A673 (cell line): Measurements from ENCODE around the gene NR5A2. TPM values are rescaled to one million over a fixed set of nuclear protein-coding genes. Genes with fewer than 3 reads are reported as not detected.

Experiments used
- BruUV-seq: library from RNA; stranded (reverse); fragments of 400-500 nt; replicated peaks from 2 replicates; lab custom pipeline; 2021; lab: Mats Ljungman, UMichigan
- CTCF ChIA-PET: fragments of 300-600 bp; sonication (Branson Sonifier 250); formaldehyde crosslinking; loops from one replicate; lab custom pipeline; 2022; ENCODE audit warnings: antibody characterized with exemption; lab: Charles Lee
- POLR2A ChIA-PET: fragments of 300-600 bp; sonication (Branson Sonifier 250); formaldehyde crosslinking; loops from one replicate; lab custom pipeline; 2022; ENCODE audit warnings: antibody characterized with exemption; ENCODE audit not compliant: low non-redundant PET; lab: Charles Lee
- DNase-seq: peaks from one replicate; pipeline ENCODE4 v3.0.0-alpha.2; 2015; ENCODE audit warnings: low spot score
- H3K27ac ChIP-seq: fragments of 200-600 bp; sonication (generic); 2 replicates; pipeline ENCODE4 v1.5.1; 2016; ENCODE audit warnings: mixed run types, low read depth, mild to moderate bottlenecking, mixed read lengths, antibody characterized with exemption, low read length; ENCODE audit not compliant: poor library complexity, severe bottlenecking
- H3K27me3 ChIP-seq: fragments of 200-600 bp; sonication (generic); replicated peaks from 2 replicates; pipeline ENCODE4 v1.6.1; 2017; ENCODE audit warnings: mixed run types, low read depth, mild to moderate bottlenecking, mixed read lengths, antibody characterized with exemption, low read length; ENCODE audit not compliant: insufficient read depth, poor library complexity
- H3K36me3 ChIP-seq: fragments of 200-600 bp; sonication (generic); 2 replicates; pipeline ENCODE4 v1.6.1; 2016; ENCODE audit warnings: mixed run types, mild to moderate bottlenecking, mixed read lengths, antibody characterized with exemption, low read length; ENCODE audit not compliant: insufficient read depth, poor library complexity, severe bottlenecking
- H3K4me1 ChIP-seq: fragments of 200-600 bp; sonication (generic); 2 replicates; pipeline ENCODE4 v1.6.1; 2017; ENCODE audit warnings: mixed run types, mild to moderate bottlenecking, mixed read lengths, antibody characterized with exemption, low read length; ENCODE audit not compliant: insufficient read depth, poor library complexity, severe bottlenecking
- H3K4me3 ChIP-seq: fragments of 200-600 bp; sonication (generic); 2 replicates; pipeline ENCODE4 v1.5.1; 2016; ENCODE audit warnings: low read depth, mixed run types, mild to moderate bottlenecking, mixed read lengths, low read length; ENCODE audit not compliant: poor library complexity, severe bottlenecking
- H3K9me3 ChIP-seq: fragments of 200-600 bp; sonication (generic); 2 replicates; pipeline ENCODE4 v1.6.1; 2016; ENCODE audit warnings: mixed run types, low read depth, mild to moderate bottlenecking, mixed read lengths, antibody characterized with exemption, low read length; ENCODE audit not compliant: poor library complexity, severe bottlenecking
- EZH2 ChIP-seq: fragments of 200-600 bp; sonication (generic); IDR thresholded peaks from 2 replicates; pipeline ENCODE4 v1.6.1; 2017; ENCODE audit warnings: borderline replicate concordance, low read depth, mild to moderate bottlenecking, mixed read lengths, antibody characterized with exemption, low read length; ENCODE audit not compliant: poor library complexity, severe bottlenecking
- intact Hi-C: fragments of 100-400 bp; cut with micrococcal nuclease; formaldehyde crosslinking; loops from one replicate; pipeline ENCODE4 v1.10.0; 2022; ENCODE audit not compliant: unreplicated experiment
- total RNA-seq: library from RNA; stranded (reverse); gene quantifications from 2 replicates; pipeline ENCODE4 v1.2.3, GENCODE V29; 2021
- TF ChIP-seq, protein P1 (sequence below): fragments of 300-800, 200-600 bp; sonication (generic); conservative IDR thresholded peaks from 2 replicates; pipeline ENCODE4 v1.5.1; 2017; ENCODE audit warnings: low read depth, mild to moderate bottlenecking, antibody characterized with exemption, low read length, moderate library complexity, mixed read lengths

Gene NR5A2
- total RNA-seq, 1 experiment from 2014 or later, result not detected

DNA sequence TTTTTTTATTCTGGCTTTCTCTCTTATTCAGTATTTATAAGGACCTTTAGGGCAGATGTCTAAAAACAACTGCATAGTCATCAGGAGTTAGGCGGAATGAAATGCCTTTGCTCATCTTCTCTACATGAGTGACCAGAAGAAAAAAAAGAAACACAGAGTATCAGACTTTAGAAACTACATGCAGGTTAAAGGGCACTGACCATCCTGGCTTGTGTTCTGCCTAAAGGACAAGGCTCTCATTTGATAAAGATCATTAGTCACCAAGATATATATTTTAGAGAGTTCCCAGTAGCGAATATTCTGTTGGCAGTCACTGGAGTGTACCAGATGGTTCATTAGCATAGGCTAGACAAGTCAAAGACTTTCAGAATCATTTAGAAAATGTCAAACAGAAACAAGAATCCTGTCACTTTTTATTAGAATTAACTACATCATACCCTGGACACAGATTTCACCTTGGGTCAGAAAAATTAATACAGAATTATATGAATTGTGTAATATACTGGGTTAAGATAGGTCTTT lies 145.6 kb downstream of the NR5A2 start:
- BruUV-seq, result no TSS peak
- DNase-seq, result no peak
- CTCF ChIA-PET, result no interaction called here
- Histone ChIP-seq H3K9me3 (no peaks in the 10 kb centered on the region), H3K27ac (no peak overlapping the region), H3K36me3 (no peaks in the 10 kb centered on the region), H3K4me3 (no peak overlapping the region), H3K4me1 (no peaks in the 10 kb centered on the region), H3K27me3 (no peaks in the 10 kb centered on the region)
- intact Hi-C loops, result no loop called here
- TF ChIP-seq, protein P1, sequence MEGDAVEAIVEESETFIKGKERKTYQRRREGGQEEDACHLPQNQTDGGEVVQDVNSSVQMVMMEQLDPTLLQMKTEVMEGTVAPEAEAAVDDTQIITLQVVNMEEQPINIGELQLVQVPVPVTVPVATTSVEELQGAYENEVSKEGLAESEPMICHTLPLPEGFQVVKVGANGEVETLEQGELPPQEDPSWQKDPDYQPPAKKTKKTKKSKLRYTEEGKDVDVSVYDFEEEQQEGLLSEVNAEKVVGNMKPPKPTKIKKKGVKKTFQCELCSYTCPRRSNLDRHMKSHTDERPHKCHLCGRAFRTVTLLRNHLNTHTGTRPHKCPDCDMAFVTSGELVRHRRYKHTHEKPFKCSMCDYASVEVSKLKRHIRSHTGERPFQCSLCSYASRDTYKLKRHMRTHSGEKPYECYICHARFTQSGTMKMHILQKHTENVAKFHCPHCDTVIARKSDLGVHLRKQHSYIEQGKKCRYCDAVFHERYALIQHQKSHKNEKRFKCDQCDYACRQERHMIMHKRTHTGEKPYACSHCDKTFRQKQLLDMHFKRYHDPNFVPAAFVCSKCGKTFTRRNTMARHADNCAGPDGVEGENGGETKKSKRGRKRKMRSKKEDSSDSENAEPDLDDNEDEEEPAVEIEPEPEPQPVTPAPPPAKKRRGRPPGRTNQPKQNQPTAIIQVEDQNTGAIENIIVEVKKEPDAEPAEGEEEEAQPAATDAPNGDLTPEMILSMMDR, result no peak
- TF ChIP-seq EZH2, result no peak
- POLR2A ChIA-PET, result no interaction called here

DNA sequence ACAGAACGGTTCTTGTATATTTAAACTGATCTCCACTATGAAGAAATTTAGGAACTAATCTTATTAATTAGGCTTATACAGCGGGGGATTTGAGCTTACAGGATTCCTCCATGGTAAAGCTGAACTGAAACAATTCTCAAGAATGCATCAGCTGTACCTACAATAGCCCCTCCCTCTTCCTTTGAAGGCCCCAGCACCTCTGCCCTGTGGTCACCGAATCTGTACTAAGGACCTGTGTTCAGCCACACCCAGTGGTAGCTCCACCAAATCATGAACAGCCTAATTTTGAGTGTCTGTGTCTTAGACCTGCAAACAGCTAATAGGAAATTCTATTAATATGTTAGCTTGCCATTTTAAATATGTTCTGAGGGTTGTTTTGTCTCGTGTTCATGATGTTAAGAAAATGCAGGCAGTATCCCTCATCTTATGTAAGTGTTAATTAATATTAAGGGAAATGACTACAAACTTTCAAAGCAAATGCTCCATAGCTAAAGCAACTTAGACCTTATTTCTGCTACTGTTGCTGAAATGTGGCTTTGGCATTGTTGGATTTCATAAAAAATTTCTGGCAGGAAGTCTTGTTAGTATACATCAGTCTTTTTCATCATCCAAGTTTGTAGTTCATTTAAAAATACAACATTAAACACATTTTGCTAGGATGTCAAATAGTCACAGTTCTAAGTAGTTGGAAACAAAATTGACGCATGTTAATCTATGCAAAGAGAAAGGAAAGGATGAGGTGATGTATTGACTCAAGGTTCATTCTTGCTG lies 147.2 kb downstream of the NR5A2 start:
- Histone ChIP-seq H3K27ac (no peak overlapping the region), H3K36me3 (no peaks in the 10 kb centered on the region), H3K4me1 (peaks cover 11% of the 10 kb centered on the region), H3K4me3 (no peak overlapping the region), H3K27me3 (no peaks in the 10 kb centered on the region), H3K9me3 (no peaks in the 10 kb centered on the region)
- POLR2A ChIA-PET, result no interaction called here
- intact Hi-C loops, result no loop called here
- no TSS peak for BruUV-seq
- DNase-seq, result no peak
- CTCF ChIA-PET, result no interaction called here
- TF ChIP-seq, protein P1, result no peak
- no peak for TF ChIP-seq EZH2

DNA sequence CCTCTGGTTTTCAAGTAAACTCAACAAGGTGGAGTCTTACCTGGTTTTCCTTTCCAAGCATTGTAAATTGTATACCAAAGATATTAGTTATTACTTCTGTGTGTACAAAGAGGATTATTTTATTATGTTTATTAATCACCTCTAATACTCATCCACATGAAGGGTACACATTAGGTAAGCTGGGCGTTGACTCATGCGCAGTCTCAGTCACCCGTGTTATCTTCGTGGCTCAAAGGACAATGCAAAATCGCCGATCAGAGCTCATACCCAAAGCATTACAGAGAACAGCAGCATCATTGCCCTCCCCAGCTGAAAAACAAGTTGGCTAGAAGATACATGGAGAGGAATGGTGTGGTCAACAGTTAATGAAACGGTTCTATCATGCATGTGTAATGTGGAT lies 148.7 kb downstream of the NR5A2 start:
- CTCF ChIA-PET, result no interaction called here
- no peaks in the 10 kb centered on the region for H3K36me3 ChIP-seq
- H3K27ac ChIP-seq, result no peak overlapping the region
- no peak for DNase-seq
- H3K27me3 ChIP-seq, result no peaks in the 10 kb centered on the region
- TF ChIP-seq, protein P1, result no peak
- no peak for TF ChIP-seq EZH2
- peaks cover 16% of the 10 kb centered on the region for H3K4me1 ChIP-seq
- no TSS peak for BruUV-seq
- no peaks in the 10 kb centered on the region for H3K9me3 ChIP-seq
- intact Hi-C loops, result no loop called here
- POLR2A ChIA-PET, result no interaction called here
- no peak overlapping the region for H3K4me3 ChIP-seq
